ENCODE results near the gene PLCL1.
A peak's percentile ranks its signal among the peaks of the same experiment; 100 is the strongest.

Gene PLCL1

GRCh38 chr2:197804049-197804757 is at the start of gene PLCL1:
PLCL1 (plus strand) TSS chr2:197804593.
- peak; percentile 86 for DNase-seq (ENCODE audit: low read depth)

GRCh38 chr2:197759013-197759412 is 45.4 kb upstream of the PLCL1 start:
- DNase-seq (ENCODE audit: low read depth) = no peak

GRCh38 chr2:197759625-197760292 is 44.6 kb upstream of the PLCL1 start:
- DNase-seq (ENCODE audit: low read depth) = no peak

GRCh38 chr2:197760293-197760657 is 44.1 kb upstream of the PLCL1 start:
- DNase-seq (ENCODE audit: low read depth) = no peak

GRCh38 chr2:197777823-197778407 is 26.5 kb upstream of the PLCL1 start:
- DNase-seq (ENCODE audit: low read depth) = no peak

- no peak for DNase-seq (ENCODE audit: low read depth)
These were observed 25.1 kb upstream of the PLCL1 start for GRCh38 chr2:197779261-197779660.

- DNase-seq (ENCODE audit: low read depth) = no peak
These were observed 22.3 kb upstream of the PLCL1 start for GRCh38 chr2:197782126-197782525.

GRCh38 chr2:197784956-197785941 is 19.1 kb upstream of the PLCL1 start, which contains the start of gene BOLL:
BOLL (minus strand) TSS chr2:197785319; CDS start chr2:197781850, 3,469 bp downstream.
- no peak for DNase-seq (ENCODE audit: low read depth)

- peak; percentile 72 for DNase-seq (ENCODE audit: low read depth)
These were observed 18.1 kb upstream of the PLCL1 start for GRCh38 chr2:197786010-197786877.

GRCh38 chr2:197793456-197793855 is 10.9 kb upstream of the PLCL1 start:
- DNase-seq (ENCODE audit: low read depth) = no peak

- DNase-seq (ENCODE audit: low read depth) = no peak
These were observed 9.1 kb upstream of the PLCL1 start for GRCh38 chr2:197795277-197795676.

GRCh38 chr2:197798187-197798586 is 6.2 kb upstream of the PLCL1 start:
- DNase-seq (ENCODE audit: low read depth) = no peak

GRCh38 chr2:197799068-197799467 is 5.3 kb upstream of the PLCL1 start:
- DNase-seq (ENCODE audit: low read depth) = no peak

- no peak for DNase-seq (ENCODE audit: low read depth)
These were observed 4.3 kb upstream of the PLCL1 start for GRCh38 chr2:197800091-197800490.

GRCh38 chr2:197801033-197801432 is 3.4 kb upstream of the PLCL1 start:
- no peak for DNase-seq (ENCODE audit: low read depth)

- no peak for DNase-seq (ENCODE audit: low read depth)
These were observed 1.4 kb upstream of the PLCL1 start for GRCh38 chr2:197803033-197803444.

- DNase-seq (ENCODE audit: low read depth) = peak; percentile 27
These were observed 643 bp downstream of the PLCL1 start for GRCh38 chr2:197804758-197805714.

GRCh38 chr2:197805715-197806633 is 1.6 kb downstream of the PLCL1 start:
- DNase-seq (ENCODE audit: low read depth) = no peak

- DNase-seq (ENCODE audit: low read depth) = no peak
These were observed 4.7 kb downstream of the PLCL1 start for GRCh38 chr2:197809064-197809463.

Data from activated T-cell treated with anti-CD3 and anti-CD28 coated beads for 48 hours (primary cell).